HG03378 (cell line): ENCODE results near the gene ANXA11.
"Not testable (repeated sequence)": the region's sequence is repeated elsewhere in the genome, so short reads cannot be mapped to it uniquely, and the experiment has no call there.

ENCODE experiments used
- ATAC-seq: cut with Tn5 transposase; IDR thresholded peaks from one replicate; pipeline ENCODE4 v1.9.1; 2021; ENCODE audit warnings: mild to moderate bottlenecking, moderate library complexity; ENCODE audit not compliant: unreplicated experiment

The ANXA11 gene

DNA sequence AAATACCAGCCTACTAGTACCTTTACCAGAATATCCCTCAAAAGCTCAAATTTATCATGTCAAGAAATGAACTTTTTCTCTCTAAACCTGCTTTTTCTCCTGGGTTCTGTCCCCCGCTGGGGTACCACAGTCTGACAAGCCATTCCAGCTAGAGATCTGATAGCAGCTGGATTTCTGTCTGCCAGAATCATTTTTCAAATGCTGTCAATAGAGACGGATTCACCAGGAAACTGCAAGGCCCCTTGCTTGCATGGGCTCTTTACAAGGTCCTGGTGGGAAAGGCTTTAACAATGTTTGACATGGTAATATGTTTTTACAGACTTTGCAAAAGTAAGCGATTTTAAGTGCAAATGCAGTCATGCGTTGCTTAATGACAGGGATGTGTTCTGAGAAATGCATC is 4.9 kb upstream of the ANXA11 start:
- ATAC-seq = no peak

GRCh38 chr10:80207768-80208370 is 2.5 kb upstream of the ANXA11 start:
- no peak for ATAC-seq

GRCh38 chr10:80206277-80206655 is 929 bp upstream of the ANXA11 start:
- no peak for ATAC-seq

DNA sequence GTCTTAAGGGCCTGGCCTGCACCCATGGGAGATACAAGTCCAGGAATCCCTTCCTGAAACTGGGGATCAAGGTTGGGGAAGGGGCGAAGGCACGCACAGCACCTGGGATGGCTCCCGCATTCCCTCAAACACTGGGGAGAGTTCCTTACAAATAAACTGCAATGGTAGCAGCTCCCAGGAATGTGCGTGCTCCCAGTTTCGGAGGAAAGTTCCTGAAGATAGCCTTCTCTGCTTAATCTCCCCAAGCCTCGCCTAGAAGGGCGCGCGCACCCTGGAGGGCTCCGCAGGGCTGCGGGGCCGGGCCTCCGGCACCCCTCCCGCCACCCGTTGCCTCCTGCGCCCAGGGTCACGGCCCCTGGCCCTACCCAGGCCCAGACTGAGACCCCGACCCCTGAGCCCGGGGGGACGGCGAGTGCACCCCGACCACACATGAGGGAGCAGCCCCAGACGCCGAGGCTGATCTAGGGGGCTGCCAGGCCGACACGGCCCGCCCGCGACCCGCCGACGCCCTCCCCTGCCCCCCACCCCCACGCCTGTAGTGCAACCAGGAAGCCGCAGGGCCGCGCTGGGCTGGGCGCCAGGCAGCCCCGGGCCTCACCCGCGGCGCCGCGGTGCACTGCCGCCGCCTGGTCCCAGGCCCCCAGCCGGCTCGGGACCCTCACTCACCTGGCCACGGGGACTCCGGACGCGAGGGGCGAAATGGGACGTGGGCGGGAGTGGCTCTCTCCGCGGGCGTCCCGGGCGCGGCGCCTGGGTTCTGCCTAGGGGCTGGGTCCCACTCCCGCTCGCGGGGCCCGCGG is 460 bp downstream of the ANXA11 start:
- ATAC-seq = no peak

DNA sequence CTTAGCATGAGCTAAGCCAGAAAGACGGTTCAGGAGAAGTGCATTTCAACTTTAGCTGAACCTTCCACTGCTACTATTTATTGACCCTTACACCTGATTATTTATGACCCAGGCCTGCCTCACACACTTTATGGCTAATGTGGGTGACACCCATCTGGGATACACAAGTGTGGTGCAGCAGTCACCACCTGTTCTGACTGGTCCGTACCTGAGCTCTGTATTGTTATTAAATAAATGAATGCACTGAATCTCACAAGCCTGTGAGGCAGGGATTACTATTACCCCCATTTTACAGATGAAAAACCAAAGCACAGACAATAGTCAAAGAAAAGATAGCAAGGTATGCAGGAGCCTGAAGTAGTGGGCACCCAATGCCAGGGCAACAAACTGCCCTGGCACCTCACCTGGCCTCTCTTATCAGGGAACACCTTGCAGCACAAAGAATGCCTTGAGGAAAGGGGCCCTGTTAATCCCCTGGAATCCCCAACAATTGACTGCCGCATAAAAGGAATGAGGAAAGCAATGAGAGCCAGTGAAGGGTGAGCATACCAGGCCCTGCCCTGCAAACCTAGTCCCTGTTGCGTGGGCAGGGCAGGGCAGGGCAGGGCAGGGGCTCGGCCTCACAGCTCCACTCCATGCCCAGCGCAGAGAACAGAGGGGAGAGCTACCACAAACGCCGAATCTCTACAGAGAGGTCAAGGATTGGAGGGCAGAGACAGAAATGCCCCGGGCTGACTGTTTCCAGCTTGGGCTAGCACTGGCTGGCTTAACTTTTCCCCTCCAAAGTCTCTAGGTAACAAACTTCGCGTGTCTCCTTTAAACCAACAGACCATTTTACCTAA is 1.3 kb downstream of the ANXA11 start:
- ATAC-seq = no peak

- ATAC-seq = peak; percentile 64
Measured at GRCh38 chr10:80202934-80203834, 2.2 kb downstream of the ANXA11 start.

- ATAC-seq = not testable (repeated sequence)
Measured at GRCh38 chr10:80202530-80202929, 2.8 kb downstream of the ANXA11 start.

DNA sequence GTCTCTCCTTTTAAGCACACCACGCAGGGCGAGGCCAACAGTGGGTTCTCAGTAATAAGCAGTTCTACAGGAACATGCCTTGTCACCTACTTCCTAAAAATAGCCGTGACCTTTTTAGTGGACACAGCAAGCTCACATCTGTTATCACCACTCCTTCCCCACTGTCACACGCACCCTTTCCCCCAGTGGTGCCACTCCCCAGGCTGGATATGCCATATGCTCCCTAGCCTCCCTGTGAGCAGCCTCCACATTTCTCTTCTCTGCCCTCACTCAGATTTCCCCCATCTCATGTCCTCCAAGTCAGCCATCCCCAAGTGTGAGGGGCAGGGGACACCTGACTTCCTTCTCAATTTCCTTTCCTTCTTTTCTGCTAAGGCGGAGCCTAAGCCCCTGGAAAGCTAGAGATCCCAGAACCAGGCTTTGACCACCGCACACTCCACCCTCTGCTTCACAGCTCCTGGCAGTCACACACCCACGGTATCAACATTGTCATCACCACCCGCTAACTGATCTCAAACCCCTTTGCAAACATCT is 3.7 kb downstream of the ANXA11 start:
- no peak for ATAC-seq

- ATAC-seq = no peak
Measured at GRCh38 chr10:80200687-80201086, 4.7 kb downstream of the ANXA11 start.

DNA sequence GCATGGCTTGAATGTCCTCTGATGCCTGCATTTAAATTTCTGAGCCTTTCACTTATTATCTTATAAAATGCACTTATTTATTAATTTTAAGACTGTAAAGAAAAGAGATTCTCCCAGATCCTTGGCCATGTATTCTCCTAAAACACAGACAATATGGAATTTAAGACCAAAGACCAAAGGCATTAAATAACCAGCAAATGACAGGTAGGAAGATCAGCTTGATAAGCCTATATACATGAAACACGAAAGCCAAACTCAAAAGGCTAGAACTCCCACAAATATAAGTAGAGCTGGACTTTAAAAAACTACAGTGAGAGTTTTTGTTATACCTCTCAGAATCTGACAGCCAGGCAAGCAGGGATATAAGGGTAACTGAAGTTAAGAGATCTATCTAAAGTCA is 5.1 kb downstream of the ANXA11 start:
- ATAC-seq = no peak

- no peak for ATAC-seq
Measured at GRCh38 chr10:80199828-80200227, 5.5 kb downstream of the ANXA11 start.

- ATAC-seq = no peak
Measured at GRCh38 chr10:80197972-80198916, 7.1 kb downstream of the ANXA11 start.

- ATAC-seq = no peak
Measured at GRCh38 chr10:80196950-80197315, 8.4 kb downstream of the ANXA11 start.

DNA sequence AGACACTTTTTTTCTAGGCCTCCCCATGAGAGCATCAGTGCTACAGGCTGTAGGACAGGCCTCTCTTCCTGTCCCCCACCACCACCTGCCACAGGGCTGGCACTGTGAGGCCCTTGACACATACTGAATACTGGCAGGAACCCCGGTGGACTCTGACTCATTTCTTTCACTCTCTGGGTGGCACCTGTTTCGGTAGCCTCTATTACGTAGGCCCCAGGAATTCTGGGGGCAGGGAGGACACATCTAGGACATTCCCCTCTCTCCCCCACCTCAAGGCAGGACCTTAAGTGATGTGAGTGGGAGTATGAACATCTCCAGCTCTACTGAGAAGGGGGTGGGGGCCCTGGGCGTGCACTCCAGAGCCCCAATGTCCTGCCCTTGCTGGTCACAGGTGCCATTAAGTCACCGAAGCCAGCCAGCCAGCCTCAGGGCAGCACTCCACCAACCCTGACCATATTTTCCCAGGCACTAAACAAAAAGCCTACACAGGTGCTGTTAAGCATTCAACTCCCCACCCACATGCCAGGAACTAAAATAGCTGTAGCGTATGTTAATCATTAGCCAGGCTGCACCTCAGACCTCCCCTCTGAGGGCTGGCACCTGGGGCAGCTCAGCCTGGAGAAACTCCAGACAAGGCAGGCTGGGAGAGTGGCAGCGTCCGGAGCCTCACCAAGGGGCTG is 8.9 kb downstream of the ANXA11 start:
- peak; percentile 85 for ATAC-seq

DNA sequence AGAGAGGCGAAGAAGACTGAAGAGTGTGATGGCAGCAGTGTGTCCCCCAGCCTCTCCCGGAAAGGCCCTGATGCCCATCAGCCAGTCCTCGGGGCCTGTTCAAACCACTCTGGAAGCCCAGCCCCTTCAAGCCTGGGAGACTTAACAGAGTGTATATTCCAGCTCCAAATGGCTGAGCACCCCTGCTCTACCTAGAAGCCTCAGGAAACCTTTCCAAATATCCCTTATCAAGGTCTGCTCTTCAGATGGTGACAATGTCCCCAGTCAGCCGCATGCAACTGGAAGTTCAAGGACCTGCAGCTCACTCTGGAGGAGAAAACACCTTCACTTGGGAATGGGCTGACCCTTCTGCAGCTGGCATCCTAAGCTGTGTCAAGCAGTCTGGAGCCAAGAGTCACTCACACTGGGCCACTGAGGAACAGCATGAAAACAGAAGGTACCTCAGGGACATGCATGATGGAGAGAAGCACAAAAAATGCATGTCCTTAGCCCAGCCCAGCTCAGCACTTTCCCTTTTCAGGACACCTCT is 10.2 kb downstream of the ANXA11 start:
- ATAC-seq = no peak

DNA sequence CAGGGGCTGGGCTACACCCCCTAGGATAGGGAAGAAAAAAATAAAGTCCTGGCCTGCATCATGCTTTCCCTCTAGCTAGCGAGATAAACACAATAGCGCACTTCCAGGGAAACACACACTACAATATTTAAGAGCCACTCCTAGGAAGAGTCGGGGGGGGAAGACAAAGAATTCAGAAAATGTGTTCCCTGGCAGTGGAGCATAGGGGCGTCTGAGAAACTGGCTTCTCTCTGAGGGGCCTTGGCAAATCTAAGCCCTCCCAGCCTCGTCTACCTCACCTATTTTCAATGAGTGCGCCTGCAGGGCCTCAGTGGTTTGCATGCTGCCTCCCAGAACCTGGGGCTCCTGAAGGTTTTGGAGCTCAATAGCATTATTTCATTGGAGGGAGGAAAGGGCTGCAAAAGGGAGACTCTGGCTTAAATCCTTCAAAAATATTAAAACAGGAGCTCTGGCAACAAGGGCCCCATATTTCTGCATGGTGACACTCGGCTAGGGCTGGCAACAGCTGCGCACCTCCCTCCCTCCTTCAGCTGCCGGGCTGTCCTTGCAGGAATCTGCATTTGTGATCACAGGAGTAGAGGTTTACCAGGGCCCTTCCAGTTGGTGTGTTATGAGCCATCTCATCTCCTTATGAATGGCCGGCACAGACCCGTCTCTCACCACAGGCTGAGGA is 10.8 kb downstream of the ANXA11 start:
- ATAC-seq = no peak

GRCh38 chr10:80192553-80192952 is 12.8 kb downstream of the ANXA11 start:
- ATAC-seq = no peak
